Thyroid gland (tissue), 4 donors: Measurements from ENCODE around the gene INTS11.

Source experiments
- CTCF ChIP-seq, 6 experiments: fragments of 200-600 bp in 3 of 6; fragments of 450-650 bp in 3 of 6; sonication (generic) in 3 of 6; IDR thresholded peaks; one replicate each; pipeline ENCODE4 v1.5.1; 2016 to 2019; ENCODE audit warnings: antibody characterized with exemption in 6 of 6, mild to moderate bottlenecking in 2 of 6, inconsistent platforms in 1 of 6, moderate library complexity in 1 of 6
- POLR2A ChIP-seq, 2 donors: fragments of 450-650 bp; IDR thresholded peaks; one replicate each; pipeline ENCODE4 v1.6.1; 2017; ENCODE audit warnings: antibody characterized with exemption in 2 of 2, mild to moderate bottlenecking in 2 of 2, moderate library complexity in 1 of 2

GRCh38 chr1:1340185-1340584 lies 15.7 kb upstream of the INTS11 start:
- TF ChIP-seq CTCF (IDR thresholded peaks at IDR 0.05) (no peak), POLR2A (IDR thresholded peaks at IDR 0.05) (no peak)
